H7 (cell line): ENCODE data around the gene DSN1. TPM values are rescaled to one million over a fixed set of nuclear protein-coding genes. Genes with fewer than 3 reads are reported as not detected.
A peak's percentile ranks its signal among the peaks of the same experiment; 100 is the strongest.
"Not testable (repeated sequence)": the region's sequence is repeated elsewhere in the genome, so short reads cannot be mapped to it uniquely, and the experiment has no call there.

Experiments
- DNase-seq: peaks from one replicate; pipeline ENCODE4 v3.0.0; 2012
- H3K27me3 ChIP-seq: 2 replicates; pipeline ENCODE4 v1.6.0; 2011; ENCODE audit warnings: mild to moderate bottlenecking, low read length; ENCODE audit not compliant: control insufficient read depth, insufficient read depth
- H3K36me3 ChIP-seq: replicated peaks from 2 replicates; pipeline ENCODE4 v1.5.1; 2011; ENCODE audit warnings: low read length; ENCODE audit not compliant: control insufficient read depth, insufficient read depth
- H3K4me3 ChIP-seq: 2 replicates; pipeline ENCODE4 v1.5.1; 2011; ENCODE audit warnings: low read depth, mild to moderate bottlenecking, control low read depth, low read length, moderate library complexity; ENCODE audit not compliant: insufficient read depth
- total RNA-seq: library from RNA; depleted of rRNA; stranded (reverse); fragments of >200 nt; shearing (Covaris generic); gene quantifications from 2 replicates; pipeline ENCODE4 v1.2.3, GENCODE V29; 2014

DSN1 gene
- total RNA-seq, 1 experiment from 2014 or later, result 36.7 TPM

GRCh38 chr20:36805396-36805795, 31.8 kb upstream of the DSN1 start:
- no peak overlapping the region for H3K4me3 ChIP-seq
- DNase-seq, result no peak
- H3K27me3 ChIP-seq, result no peaks in the 10 kb centered on the region
- H3K36me3 ChIP-seq, result peaks cover 28% of the 10 kb centered on the region

GRCh38 chr20:36804425-36804824, 30.9 kb upstream of the DSN1 start:
- Histone ChIP-seq H3K4me3 (no peak overlapping the region), H3K27me3 (no peaks in the 10 kb centered on the region), H3K36me3 (peaks cover 32% of the 10 kb centered on the region)
- no peak for DNase-seq

- Histone ChIP-seq H3K27me3 (no peaks in the 10 kb centered on the region), H3K4me3 (no peak overlapping the region), H3K36me3 (peaks cover 30% of the 10 kb centered on the region)
- no peak for DNase-seq
Measured at GRCh38 chr20:36802326-36803222, 29.0 kb upstream of the DSN1 start.

- Histone ChIP-seq H3K36me3 (peaks cover 40% of the 10 kb centered on the region), H3K4me3 (no peak overlapping the region), H3K27me3 (no peaks in the 10 kb centered on the region)
- no peak for DNase-seq
Measured at GRCh38 chr20:36800410-36800809, 26.8 kb upstream of the DSN1 start.

- H3K27me3 ChIP-seq, DNase-seq, H3K4me3 ChIP-seq: not testable (repeated sequence)
- H3K36me3 ChIP-seq, result peaks cover 37% of the 10 kb centered on the region
Measured at GRCh38 chr20:36799313-36799712, 25.8 kb upstream of the DSN1 start.

- H3K36me3 ChIP-seq, result peaks cover 32% of the 10 kb centered on the region
- DNase-seq, result no peak
- no peak overlapping the region for H3K4me3 ChIP-seq
- H3K27me3 ChIP-seq, result no peaks in the 10 kb centered on the region
Measured at GRCh38 chr20:36796875-36797274, 23.3 kb upstream of the DSN1 start.

GRCh38 chr20:36796117-36796516, 22.6 kb upstream of the DSN1 start:
- no peak for DNase-seq
- no peak overlapping the region for H3K4me3 ChIP-seq
- H3K36me3 ChIP-seq, result peaks cover 33% of the 10 kb centered on the region
- H3K27me3 ChIP-seq, result no peaks in the 10 kb centered on the region

GRCh38 chr20:36795691-36796090, 22.1 kb upstream of the DSN1 start:
- Histone ChIP-seq H3K36me3 (peaks cover 33% of the 10 kb centered on the region), H3K27me3 (no peaks in the 10 kb centered on the region), H3K4me3 (no peak overlapping the region)
- DNase-seq, result no peak

- no peaks in the 10 kb centered on the region for H3K27me3 ChIP-seq
- DNase-seq, result no peak
- no peak overlapping the region for H3K4me3 ChIP-seq
- H3K36me3 ChIP-seq, result peaks cover 30% of the 10 kb centered on the region
Measured at GRCh38 chr20:36794116-36794474, 20.5 kb upstream of the DSN1 start.

GRCh38 chr20:36793294-36794115, 19.9 kb upstream of the DSN1 start:
- H3K36me3 ChIP-seq, result peaks cover 30% of the 10 kb centered on the region
- DNase-seq, result peak; percentile 36

GRCh38 chr20:36792422-36792821, 18.9 kb upstream of the DSN1 start:
- no peaks in the 10 kb centered on the region for H3K27me3 ChIP-seq
- H3K4me3 ChIP-seq, result no peak overlapping the region
- H3K36me3 ChIP-seq, result peaks cover 24% of the 10 kb centered on the region
- peak; percentile 90 for DNase-seq

More at GRCh38 chr20:36793294-36794115, 19.9 kb upstream of the DSN1 start:
- Histone ChIP-seq H3K27me3 (no peaks in the 10 kb centered on the region), H3K4me3 (no peak overlapping the region)

- peaks cover 18% of the 10 kb centered on the region for H3K36me3 ChIP-seq
Measured at GRCh38 chr20:36791862-36792261, 18.3 kb upstream of the DSN1 start.

GRCh38 chr20:36786663-36787062, 13.1 kb upstream of the DSN1 start:
- Histone ChIP-seq H3K36me3 (peaks cover 11% of the 10 kb centered on the region), H3K27me3 (no peaks in the 10 kb centered on the region), H3K4me3 (no peak overlapping the region)
- no peak for DNase-seq

More at GRCh38 chr20:36791862-36792261, 18.3 kb upstream of the DSN1 start:
- Histone ChIP-seq H3K4me3 (no peak overlapping the region), H3K27me3 (no peaks in the 10 kb centered on the region)
- DNase-seq, result no peak

- Histone ChIP-seq H3K36me3 (peaks cover 10% of the 10 kb centered on the region), H3K27me3 (no peaks in the 10 kb centered on the region), H3K4me3 (no peak overlapping the region)
- DNase-seq, result peak; percentile 22
Measured at GRCh38 chr20:36786246-36786645, 12.7 kb upstream of the DSN1 start.

- peaks cover 10% of the 10 kb centered on the region for H3K36me3 ChIP-seq
- H3K4me3 ChIP-seq, result no peak overlapping the region
- H3K27me3 ChIP-seq, result no peaks in the 10 kb centered on the region
- no peak for DNase-seq
Measured at GRCh38 chr20:36785308-36785707, 11.7 kb upstream of the DSN1 start.
